GM18909 (cell line): ENCODE measurements around the gene HIC2.
"Not testable (repeated sequence)": the region's sequence is repeated elsewhere in the genome, so short reads cannot be mapped to it uniquely, and the experiment has no call there.

Source experiments
- ATAC-seq: cut with Tn5 transposase; IDR thresholded peaks from one replicate; pipeline ENCODE4 v1.9.1; 2021; ENCODE audit warnings: mild to moderate bottlenecking; ENCODE audit not compliant: unreplicated experiment, poor library complexity

Gene HIC2

GRCh38 chr22:21434378-21435233 is 17.4 kb downstream of the HIC2 start:
- not testable (repeated sequence) for ATAC-seq

GRCh38 chr22:21435998-21436810 is 19.0 kb downstream of the HIC2 start:
- ATAC-seq: not testable (repeated sequence)

- ATAC-seq: not testable (repeated sequence)
Observed at GRCh38 chr22:21438013-21438412, 20.8 kb downstream of the HIC2 start.

GRCh38 chr22:21440018-21440636 is 23.0 kb downstream of the HIC2 start:
- not testable (repeated sequence) for ATAC-seq

- ATAC-seq: not testable (repeated sequence)
Observed at GRCh38 chr22:21440676-21441075, 23.5 kb downstream of the HIC2 start.

- ATAC-seq: not testable (repeated sequence)
Observed at GRCh38 chr22:21441170-21441569, 24.0 kb downstream of the HIC2 start.

- not testable (repeated sequence) for ATAC-seq
Observed at GRCh38 chr22:21442123-21442522, 25.0 kb downstream of the HIC2 start.

GRCh38 chr22:21442646-21443045 is 25.5 kb downstream of the HIC2 start:
- ATAC-seq: not testable (repeated sequence)

- no peak for ATAC-seq
Observed at GRCh38 chr22:21443057-21443734, 26.0 kb downstream of the HIC2 start.

- ATAC-seq: no peak
Observed at GRCh38 chr22:21443735-21444421, 26.7 kb downstream of the HIC2 start.

GRCh38 chr22:21444701-21445436 is 27.7 kb downstream of the HIC2 start:
- ATAC-seq: no peak

- no peak for ATAC-seq
Observed at GRCh38 chr22:21445437-21446127, 28.4 kb downstream of the HIC2 start.

GRCh38 chr22:21446128-21446826 is 29.1 kb downstream of the HIC2 start:
- ATAC-seq: no peak

GRCh38 chr22:21446827-21447690 is 29.9 kb downstream of the HIC2 start:
- no peak for ATAC-seq

- ATAC-seq: no peak
Observed at GRCh38 chr22:21447694-21448402, 30.7 kb downstream of the HIC2 start.
